GOT3 (cell line): ENCODE measurements around the gene CABLES1.

Experiments used
- DNase-seq: peaks from one replicate; lab custom pipeline; 2025; ENCODE audit warnings: mixed read lengths; lab: John Stamatoyannopoulos, UW

The CABLES1 gene

DNA sequence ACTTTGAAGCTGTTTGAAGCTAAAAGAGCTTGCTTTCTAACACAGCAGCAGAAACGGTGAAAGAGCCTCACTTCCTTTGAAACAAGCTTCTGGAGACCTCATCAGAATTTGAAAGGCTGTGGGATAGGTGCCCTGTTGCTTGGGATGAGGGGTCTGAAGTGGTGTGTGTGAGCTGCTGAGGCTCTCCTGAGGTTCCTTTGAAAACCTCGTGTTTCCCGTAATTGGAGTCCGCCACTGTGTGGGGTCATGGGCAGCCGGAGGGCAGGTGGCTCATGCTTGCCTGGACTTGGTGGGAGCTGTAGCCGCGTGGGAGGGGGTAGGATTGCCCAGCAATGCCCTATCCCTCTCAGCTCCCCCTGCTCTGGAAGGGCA, 34.4 kb downstream of the CABLES1 start:
- DNase-seq = no peak

DNA sequence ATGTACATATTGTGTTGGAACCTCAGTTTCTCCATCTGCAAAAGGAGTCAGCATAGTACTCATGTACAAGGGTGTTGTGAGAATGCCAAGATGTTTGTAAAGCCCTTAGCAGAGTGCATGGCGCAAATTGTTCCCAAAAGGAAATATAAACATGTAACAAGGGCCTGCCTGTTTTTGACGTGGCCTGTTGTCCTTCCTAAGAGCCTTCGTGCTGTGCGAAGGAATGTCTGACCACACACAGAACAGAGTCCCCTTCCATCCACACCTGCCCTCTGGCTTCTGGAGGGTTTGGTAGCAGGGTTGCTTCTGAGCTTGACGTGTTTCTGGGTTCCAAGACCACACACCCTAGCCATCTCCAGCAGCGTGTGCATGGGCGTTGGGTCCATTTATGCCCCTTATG, 34.9 kb downstream of the CABLES1 start:
- no peak for DNase-seq

DNA sequence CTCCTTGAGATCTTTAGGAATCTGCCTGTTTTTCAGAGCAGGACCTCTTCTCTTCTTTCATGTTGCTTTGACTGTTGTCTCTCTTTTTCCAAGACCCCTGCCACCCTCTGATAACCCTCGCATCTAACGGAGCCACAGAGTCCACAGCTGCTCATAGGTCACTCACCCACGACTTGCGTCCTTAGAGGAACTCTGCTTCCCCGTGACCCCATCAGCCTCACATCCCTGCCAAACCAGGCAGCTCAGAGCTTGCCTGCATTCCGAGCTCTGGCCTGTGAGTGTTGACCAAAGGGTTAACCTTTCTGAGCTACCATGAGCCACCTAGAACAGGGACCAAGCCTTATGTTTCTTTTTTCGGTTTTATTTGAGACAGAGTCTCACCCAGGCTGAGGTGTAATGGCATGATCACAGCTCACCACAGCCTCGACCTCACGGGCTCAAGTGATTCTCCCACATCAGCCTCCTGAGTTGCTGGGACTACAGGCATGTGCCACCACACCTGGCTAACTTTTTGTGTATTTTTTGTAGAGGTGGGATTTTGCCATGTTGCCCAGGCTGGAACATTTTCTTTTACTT, 36.4 kb downstream of the CABLES1 start:
- no peak for DNase-seq

DNA sequence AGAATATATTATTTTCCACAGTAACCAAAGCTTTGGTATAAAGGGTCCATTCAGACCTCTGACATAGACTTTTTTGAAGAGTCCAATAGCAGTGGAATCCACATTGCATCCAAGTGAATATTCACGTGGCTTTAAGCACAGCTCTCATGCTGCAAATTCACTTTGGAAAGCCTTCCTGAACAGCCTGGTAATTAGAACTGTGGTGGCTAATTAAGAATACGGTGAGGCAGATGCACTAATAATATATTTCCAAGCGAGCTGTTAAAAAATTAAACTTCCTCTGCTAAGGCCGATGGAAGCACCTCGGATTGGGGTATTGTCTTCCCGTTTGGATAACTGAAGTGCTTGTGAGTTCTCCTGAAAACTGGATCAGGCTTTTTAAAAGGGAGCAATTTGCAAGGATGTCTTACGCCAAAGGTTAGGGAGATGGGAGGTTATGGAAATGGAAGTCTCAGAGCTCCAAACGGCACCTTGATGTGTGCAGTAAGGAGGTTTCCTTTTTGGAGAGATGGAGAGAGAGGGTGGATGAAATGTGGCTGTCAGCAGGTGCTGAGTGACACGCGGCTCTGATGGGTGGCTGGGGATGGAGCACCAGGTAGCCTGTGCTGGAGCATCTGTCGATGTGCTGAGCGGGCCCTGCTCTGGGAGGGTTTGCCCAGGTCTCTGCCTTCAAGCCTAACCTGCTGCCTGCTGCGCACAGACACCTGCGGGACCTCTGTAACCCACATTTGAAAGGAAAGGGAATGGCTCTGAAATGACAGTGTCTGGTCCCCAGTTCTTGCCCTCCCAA, 37.5 kb downstream of the CABLES1 start:
- no peak for DNase-seq

DNA sequence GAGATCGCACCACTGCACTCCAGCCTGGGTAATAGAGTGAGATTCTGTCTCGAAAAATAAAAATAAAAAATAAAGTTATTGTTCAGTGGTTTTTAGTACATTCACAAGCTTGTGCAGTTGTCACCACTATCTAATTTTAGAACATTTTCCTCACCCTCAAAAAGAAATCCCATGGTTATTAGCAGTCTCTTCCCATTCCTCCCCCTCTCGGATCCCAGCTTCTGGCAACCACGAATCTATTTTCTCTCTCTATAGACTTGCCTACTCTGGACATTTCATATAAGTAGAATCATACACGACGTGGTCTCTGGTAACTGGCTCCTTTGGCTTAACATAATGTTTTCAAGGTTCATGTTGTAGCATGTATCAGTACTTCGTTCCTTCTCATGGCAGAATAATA, 38.6 kb downstream of the CABLES1 start:
- no peak for DNase-seq

DNA sequence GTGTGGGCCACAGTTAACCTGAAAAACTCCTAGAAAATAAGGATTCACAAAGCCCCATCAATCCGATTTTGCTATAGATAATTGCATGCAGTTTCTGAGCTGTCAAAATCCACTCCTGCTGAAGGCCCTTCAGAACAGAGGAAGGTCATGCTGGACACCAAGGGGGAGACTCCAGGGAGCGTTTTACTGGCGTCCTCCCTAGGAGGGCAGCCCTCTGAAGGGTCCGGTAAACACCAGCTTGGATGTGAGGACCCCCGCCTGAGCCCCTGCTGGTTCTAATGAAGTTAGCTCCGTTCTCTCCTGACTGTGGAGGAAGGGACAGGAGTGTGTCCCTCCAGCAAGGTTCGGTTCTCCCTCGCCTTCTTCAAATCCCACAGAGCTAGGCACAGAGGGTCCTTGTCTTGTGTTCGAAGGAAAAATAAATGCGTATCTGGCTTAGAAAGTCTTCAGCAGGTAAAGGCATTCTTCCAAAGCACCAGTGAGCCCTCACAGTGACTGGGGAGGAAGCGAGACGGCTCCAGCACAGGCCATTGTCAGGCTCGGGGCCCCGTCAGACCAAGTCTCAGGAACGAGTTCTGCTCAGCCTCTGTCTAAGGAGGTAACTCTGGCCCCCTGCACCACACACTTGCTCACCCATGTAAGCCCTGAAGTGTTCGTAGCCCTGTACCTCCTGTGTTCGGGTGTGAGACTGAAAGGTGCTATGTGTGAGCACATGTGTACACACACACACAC, 41.6 kb downstream of the CABLES1 start:
- DNase-seq = no peak

DNA sequence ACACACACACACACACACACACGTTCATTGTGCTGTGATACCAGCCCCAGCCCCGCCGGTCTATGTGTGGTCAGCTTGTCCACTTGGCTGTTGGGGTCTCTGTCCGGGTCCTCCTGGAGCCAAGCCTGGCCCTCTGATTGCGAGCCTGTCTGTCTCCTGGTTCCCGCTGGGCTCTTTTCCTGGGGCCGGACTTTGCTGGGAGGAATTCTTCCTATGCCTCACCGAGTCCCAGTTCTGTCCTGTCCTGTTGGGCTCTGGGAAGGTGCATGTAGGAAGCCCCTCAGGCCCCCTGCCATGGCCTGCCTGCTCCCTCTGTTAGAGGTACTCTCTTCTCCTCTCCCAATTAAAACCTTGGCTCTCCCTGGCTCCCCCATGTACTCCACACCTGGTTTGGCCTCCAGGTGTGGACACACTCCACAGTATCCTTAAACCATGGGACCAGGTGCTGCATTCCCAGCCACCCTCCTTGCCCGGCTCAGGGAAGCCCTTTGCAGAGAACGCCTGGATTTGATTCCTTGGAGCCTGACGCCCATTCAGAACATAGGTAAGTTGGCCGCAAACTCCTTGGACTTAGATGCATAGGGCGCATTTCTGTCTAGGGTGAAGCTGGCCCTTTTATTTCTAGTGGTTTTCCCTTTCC, 42.3 kb downstream of the CABLES1 start:
- DNase-seq = no peak

DNA sequence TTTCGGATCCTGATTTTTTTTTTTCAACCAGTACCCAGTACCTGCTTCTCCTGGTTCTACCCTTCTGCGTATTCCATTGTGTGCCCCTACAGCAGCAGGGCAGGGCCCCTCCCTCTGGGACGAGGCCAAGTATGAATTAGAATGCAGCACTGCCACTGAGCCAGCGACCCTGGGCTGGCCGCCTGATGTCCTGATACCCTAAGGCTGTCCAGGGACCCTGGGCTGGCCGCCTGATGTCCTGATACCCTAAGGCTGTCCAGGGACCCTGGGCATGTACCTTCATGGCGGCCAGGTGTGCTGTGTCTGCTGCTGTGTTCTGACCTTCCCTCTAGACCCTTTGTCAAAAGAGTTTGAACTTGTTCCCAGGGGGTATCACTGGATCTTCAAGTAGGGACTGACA, 42.9 kb downstream of the CABLES1 start:
- DNase-seq = no peak

DNA sequence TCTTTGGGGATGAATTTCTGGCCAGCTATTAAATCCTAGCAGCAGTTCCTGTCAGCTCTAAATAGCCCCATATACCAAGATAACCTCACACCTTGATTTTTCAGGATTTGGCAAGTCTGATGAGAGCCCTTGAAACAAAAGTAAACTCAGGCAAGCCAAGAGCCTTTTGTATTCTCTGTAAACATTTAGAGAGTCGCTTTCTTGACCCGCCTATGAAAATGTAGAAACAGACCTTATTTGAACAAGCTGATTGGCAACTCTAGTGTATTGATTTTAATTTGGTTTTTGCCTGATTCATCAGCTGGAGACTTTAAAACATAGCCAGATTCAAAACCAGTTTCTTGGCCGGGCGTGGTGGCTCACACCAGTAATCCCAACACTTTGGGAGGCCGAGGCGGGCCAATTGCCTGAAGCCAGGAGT, 43.4 kb downstream of the CABLES1 start:
- no peak for DNase-seq

DNA sequence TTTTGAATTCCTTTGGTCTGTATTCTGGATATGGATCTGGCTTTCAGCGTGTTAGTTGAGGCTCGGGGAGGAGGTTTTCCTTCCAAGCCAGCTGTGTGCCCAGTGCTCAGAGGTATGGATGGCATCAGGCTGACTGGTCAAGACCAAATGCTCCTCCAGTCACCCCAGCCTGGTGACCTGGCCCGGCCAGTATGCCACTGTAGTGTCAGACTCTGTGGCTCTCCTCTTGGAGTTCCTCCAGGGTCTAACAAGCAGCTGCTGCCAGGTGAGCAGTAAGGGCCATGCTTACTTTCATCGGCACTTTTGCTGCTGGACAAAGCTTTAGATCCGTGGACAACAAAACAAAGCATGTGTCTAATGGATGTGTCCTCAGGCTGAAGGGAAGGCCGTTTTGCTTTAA, 44.1 kb downstream of the CABLES1 start:
- DNase-seq = no peak

DNA sequence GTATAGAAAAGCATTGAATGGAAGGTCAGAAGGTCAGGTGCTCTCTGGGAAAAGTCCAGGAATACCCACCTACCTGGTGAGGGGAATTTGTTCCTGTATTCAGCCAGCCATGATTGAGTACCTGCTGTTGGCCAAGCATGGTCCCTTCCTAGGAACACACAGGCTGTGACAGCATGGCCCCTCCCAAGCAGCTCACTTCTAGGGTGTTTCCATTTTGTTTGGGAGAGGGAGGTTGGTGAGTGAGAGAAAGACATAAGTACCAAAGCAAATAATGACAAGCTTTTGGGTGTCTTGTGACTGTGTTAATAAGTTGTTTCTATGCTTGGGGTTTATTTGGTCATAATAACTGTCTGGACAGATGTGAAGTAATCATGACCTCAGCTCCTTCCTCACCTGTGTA, 46.3 kb downstream of the CABLES1 start:
- no peak for DNase-seq

DNA sequence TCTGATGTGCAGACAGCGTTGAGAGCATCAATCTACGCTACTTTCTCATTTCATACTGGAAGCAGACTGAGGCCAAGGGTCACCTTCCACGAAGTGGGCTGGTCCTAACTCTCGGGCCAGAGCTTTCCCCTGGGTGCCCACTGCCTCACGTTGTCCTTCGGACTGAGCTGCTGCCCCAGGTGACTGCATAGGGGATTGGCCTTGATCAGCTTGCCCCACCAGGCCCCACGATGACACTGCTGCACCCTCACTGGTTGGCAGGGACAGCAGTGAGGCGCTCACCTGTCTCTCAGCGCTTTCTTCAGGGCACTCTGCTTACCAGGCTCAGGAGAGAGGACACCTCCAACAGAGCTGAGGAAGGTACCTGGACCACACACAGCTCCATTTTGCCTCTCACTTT, 47.3 kb downstream of the CABLES1 start:
- DNase-seq = no peak

DNA sequence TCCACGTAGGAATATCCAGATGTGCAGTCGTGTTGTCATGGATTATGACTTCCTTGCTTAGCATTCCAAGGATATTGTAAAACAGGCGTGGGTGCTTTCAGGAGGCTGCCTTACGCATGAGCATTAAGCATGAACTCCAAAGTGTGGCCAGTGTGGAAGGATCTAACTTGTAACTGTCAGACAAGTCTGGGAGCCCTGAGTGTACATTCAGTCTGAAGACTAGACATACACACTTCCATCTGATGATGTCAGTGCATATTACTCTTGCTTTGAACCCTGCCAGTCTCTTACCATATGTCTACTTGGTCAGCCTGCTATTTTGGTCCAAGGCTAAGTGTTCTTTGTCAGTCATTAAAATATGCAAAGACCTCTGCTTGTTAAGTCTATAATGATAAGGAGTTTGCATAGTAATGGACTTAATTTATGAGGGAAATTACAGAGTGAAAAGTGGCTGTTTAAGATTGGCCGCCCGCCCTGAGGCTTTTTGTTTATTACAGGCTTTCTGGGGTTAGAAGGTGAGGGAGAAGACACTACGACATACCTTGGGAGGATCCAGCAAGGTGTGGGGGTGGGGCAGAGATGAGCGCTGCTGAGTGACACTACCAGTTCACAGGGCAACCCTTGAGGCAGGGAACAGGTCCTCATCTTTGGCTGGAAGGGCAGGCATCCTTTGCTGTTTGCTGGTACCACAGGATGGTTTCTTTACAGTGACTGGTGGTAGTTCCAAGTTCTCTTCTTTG, 48.3 kb downstream of the CABLES1 start:
- DNase-seq = no peak

DNA sequence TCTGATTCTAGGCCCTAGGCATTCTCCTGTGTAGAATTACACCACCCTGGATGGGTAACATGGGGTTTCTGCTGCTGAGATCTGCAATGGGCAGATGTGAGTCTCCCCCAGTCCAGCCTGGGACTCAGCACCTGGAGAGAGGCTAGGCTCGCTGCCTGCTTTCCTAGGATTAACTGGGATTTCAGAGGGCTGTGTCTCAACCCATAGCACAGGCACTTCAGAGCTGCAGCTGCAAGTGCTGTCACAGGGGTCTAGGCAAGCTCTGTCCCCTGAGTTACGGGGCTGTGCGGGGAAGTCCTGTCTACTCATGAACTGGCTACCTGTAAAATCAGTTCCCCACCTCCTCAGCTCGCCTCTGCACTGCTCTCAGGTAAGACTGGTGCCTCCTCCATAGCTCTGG, 51.5 kb downstream of the CABLES1 start:
- no peak for DNase-seq

DNA sequence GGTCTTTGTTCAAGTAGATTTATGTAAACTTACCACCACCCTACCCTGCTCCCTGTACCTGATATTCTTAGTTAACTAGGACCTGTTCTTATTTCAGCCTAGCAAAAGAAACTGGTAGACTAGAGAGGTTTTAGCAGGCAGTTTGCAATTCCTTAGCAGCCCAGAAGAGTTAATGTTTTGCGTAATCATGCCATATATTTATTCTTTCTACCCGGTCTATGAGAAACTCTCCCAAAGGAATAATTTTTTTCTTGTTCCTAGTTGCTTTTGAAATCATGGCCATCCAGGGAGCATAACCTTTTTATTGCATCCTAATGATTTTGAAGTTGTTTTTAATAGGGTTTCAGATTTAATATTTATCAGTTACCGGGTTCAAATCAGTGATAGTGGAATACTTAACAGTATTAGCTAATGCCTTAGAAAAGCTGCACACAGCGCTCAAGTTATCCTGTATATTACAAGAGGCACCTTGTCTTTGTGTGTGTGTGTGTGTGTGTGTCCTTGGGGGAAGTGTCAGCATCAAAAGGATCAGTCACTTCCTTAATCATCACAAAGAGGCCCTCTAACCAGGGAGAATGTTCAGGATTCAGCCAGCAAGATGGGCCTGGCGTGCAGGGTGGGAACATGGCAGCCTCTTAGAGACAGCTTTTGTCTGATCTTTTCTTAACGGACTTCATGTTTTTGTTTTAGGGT, 52.9 kb downstream of the CABLES1 start:
- no peak for DNase-seq

DNA sequence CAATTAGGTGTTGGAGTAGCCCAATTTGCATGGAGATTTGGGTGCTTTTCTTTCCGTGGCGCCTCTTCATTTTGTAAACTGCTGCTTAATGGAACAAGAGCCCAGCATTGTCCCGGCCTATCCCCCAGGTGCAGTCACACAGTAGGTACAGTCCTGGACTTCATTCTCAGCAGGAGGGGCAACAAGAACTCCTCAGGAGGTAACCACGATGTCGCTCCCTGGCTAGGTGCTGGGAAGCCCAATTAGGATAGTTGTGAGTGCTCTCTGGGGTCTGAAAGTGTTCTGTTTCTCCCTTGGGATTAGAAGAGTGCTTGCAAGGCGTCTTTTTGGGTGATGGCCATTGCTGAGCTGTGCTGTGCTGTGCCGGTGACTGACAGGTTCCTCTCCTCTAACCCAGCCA, 53.8 kb downstream of the CABLES1 start:
- DNase-seq = no peak

DNA sequence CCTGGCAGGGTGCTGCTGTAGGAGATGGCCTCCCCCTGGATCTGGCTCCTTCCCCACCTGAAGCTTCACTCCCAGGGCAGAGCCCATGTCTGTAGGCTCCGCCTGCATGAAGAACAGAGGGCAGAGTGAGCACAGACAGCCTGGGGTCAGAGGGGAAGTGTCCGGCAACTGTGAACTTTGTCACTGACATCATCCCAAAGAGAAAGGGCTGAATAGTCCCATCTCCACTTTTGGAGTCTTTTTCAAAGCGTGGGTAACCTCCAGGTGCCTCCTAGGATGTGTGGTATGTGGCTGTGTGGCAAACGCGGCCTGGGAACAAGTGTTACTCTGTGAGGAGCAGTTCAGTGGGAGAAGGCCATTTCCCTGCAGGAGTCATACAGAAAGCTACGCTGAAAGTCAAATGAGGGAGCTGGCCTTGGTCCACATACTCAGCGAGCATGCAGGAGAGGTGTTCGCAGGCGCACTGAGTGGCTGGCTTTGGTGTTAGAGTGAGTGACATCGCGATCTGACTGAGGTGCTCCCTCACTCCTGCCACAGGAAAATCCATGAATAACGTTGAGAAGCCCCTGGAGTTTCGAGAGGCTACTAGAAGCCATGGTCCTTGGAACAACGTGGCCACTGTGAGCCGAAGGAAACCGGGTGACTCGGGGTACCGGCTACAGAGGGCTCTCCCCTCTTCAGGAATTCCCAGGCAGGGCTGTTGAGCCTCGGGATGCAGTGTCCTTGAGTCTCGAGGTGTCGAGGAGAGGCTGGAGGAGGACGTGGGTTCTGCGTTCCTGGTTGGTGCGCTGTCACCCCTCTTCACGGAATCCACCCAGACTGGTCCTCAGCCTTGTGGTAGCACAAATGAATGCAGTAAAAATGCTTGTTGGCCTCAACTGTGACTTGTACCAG, 54.7 kb downstream of the CABLES1 start:
- DNase-seq = no peak

DNA sequence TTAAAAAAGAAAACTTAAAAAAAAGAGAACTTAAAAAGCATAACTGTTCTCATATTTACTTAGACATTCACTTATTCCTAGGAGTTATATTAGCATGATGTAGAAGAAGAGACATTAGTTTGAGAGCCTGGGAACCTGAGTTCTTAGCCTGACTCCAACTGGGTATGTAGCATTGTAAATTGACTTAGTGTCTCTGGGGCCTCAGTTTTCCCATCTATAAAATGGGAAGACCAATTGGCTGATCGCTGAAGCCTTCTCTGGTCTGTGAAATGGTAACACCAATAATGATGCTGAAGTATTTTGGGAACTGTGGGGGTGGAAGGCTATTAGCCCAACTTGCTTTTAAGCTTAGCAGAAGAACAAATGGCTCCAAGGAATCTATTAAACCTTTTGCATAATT, 55.9 kb downstream of the CABLES1 start:
- DNase-seq = no peak

DNA sequence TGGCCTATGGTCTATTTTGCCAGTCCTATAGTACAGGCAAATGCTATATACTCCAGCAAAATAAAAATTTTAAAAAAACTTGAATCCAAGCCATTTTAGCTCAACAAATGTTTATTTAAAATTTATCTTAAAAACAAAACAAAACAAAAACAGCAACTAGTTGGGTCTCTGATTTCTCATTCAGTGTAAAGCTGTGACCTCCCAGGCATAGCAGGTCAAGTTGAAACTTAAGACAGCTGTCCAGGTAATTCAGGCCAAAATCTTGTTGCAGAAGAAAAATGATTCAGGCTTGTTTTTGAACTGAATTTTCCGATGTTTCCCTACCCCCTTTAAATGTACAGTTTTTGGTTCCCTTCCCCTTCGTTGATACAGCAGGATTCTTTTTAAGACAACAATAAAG, 58.5 kb downstream of the CABLES1 start:
- DNase-seq = no peak

DNA sequence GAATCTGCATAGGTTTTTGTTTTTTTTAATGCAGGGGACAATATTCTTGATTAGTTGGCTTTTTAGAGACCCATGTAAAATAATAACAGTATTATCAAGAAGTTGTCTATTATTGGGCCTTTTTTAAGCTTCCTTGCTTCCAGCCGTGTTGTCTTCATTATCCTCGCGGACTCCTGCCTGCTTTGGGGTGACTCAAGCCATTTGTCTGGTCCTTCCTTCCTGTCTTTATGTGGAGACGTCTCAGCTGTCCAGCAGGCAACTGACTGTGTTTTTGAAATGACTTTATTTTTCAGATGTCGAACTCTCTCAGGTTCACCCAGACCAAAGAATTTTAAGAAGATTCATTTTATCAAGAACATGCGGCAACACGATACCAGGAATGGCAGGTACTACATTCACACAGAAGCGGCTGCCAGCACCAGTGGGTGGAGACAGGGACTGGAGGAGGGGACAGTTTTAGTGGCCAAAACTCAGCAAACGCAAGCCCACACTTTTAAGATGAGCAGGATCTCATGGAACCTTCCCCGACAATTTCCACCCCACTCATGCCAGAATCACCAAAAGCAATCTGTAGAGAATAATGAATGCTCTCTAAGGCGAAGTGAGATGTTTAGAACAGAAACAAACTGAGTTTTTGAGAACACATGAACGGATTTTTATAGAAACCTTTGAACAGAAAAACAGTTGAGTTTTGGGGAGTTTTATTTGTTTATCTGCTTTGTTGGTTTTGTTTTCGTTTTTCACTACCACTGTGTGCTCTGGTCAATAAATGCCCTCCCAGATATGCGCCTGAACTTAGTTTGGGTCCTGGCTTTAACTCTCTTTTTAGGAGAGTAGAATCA, 59.1 kb downstream of the CABLES1 start:
- no peak for DNase-seq
